GM18909 (cell line): Measurements from ENCODE around the gene STAT4.

Source experiments
- ATAC-seq: cut with Tn5 transposase; IDR thresholded peaks from one replicate; pipeline ENCODE4 v1.9.1; 2021; ENCODE audit warnings: mild to moderate bottlenecking; ENCODE audit not compliant: unreplicated experiment, poor library complexity

Gene STAT4

GRCh38 chr2:191176305-191176704 is 25.5 kb upstream of the STAT4 start:
- no peak for ATAC-seq

GRCh38 chr2:191174442-191174841 is 23.6 kb upstream of the STAT4 start:
- no peak for ATAC-seq

GRCh38 chr2:191173206-191173605 is 22.4 kb upstream of the STAT4 start:
- no peak for ATAC-seq

- ATAC-seq: no peak
These were observed 21.0 kb upstream of the STAT4 start for GRCh38 chr2:191171708-191172355.

GRCh38 chr2:191171286-191171685 is 20.5 kb upstream of the STAT4 start:
- ATAC-seq: no peak

GRCh38 chr2:191170773-191171172 is 20.0 kb upstream of the STAT4 start:
- ATAC-seq: no peak

GRCh38 chr2:191170301-191170636 is 19.5 kb upstream of the STAT4 start:
- no peak for ATAC-seq

GRCh38 chr2:191169456-191170300 is 18.9 kb upstream of the STAT4 start:
- no peak for ATAC-seq

- ATAC-seq: no peak
These were observed 17.0 kb upstream of the STAT4 start for GRCh38 chr2:191167766-191168165.

- ATAC-seq: no peak
These were observed 16.1 kb upstream of the STAT4 start for GRCh38 chr2:191166756-191167445.

GRCh38 chr2:191166111-191166755 is 15.4 kb upstream of the STAT4 start:
- no peak for ATAC-seq

GRCh38 chr2:191165176-191165643 is 14.4 kb upstream of the STAT4 start:
- ATAC-seq: no peak

- ATAC-seq: no peak
These were observed 8.0 kb upstream of the STAT4 start for GRCh38 chr2:191158747-191159146.

- ATAC-seq: no peak
These were observed 7.4 kb upstream of the STAT4 start for GRCh38 chr2:191158193-191158592.

- peak; percentile 54 for ATAC-seq
These were observed 4.8 kb upstream of the STAT4 start for GRCh38 chr2:191155608-191156071.

- no peak for ATAC-seq
These were observed 2.9 kb upstream of the STAT4 start for GRCh38 chr2:191153716-191154115.

GRCh38 chr2:191152482-191153240 is 1.9 kb upstream of the STAT4 start:
- ATAC-seq: no peak

GRCh38 chr2:191151331-191151730 is 537 bp upstream of the STAT4 start:
- no peak for ATAC-seq

GRCh38 chr2:191150230-191150599 is 579 bp downstream of the STAT4 start:
- ATAC-seq: peak; percentile 26

GRCh38 chr2:191149391-191149790 is 1.4 kb downstream of the STAT4 start:
- ATAC-seq: no peak
